Right ventricle myocardium inferior (tissue), 1 donor: ENCODE data around the gene SDK2. TPM values are rescaled to one million over a fixed set of nuclear protein-coding genes. Genes with fewer than 3 reads are reported as not detected.
A peak's percentile ranks its signal among the peaks of the same experiment; 100 is the strongest.

ENCODE experiments used
- ATAC-seq: fragments of 200-7000 bp; cut with Tn5 transposase; one replicate; pipeline ENCODE4 v1.9.1; 2020; ENCODE audit warnings: mild to moderate bottlenecking, moderate library complexity
- DNase-seq: peaks from one replicate; pipeline ENCODE4 v3.0.0; 2021; ENCODE audit errors: missing footprints
- intact Hi-C: fragments of 100-400 bp; cut with DNase I; formaldehyde crosslinking; loops from one replicate; pipeline ENCODE4 v1.11.0; 2022
- long read RNA-seq: library from polyadenylated mRNA; unstranded; transcript quantifications from one replicate; pipeline ENCODE4 v2.0.0, GENCODE V29; 2021
- total RNA-seq: library from RNA; stranded (reverse); fragmentation: NEBNext Ultra II Directional; extraction: Animal tissue kit (Norgen Biotek cat#: 25700); gene quantifications from one replicate; pipeline ENCODE4 v1.2.1, GENCODE V29; 2021
- donor health status: DM: no; HTN: yes; CAD: no; lungs with severe emphysema.

The SDK2 gene
- total RNA-seq, result 1.6 TPM
- long read RNA-seq, partial matches to known transcripts, result 1 of 1 reads
- long read RNA-seq, other reads (novel, unspliced or antisense), result 0 of 1 reads

DNA sequence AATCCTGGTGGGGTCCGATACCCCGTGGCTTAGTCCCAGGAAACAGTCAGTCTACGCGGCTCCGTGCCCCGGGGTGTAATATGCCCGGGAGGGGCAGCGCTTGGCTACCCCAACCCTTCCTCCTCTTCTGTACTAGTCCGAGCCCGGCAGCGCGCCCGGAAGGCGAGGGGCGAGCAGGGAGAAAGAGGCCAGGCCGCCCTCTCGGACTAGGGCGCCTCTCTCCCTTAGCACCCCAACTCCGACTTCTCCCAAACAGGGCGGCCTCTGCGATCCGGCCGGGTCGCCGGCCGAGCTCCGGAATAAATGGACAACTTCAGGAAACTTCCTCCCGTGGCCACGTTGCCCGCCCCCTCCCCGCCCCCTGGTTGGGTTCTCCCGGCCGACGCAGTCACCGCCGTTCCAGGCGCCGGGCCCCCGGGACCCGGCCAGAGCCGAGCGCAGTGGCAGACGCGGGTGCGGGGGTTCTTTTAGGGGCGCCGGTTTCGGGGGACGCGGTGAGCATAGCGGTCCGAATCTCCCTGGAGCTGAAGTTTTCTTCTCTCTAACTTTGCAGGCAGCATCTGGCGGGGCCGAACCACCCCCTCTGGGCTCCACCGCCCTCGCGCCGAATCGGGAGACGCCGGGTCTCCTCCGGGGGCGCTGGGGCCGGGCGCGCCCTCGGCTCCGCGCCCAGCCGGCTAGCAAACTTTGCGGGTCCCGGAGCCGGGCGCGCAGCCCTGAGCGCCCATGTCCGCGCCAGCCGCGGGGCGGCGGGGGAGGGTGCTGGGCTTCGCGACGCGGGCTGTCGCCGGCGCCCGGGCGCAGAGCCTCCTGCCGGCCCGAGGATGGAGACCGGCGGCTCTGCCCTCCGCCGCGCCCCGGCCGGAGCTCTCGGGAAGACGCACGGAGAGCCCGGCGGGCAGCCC, at the start of gene SDK2:
Gene SDK2, minus strand, starts transcription at position 301 of the 905 bp plus-strand sequence. CDS start 357 bp downstream, outside the sequence.
- intact Hi-C loops, result loop anchor here (5.0 kb wide), 2 partner anchors 68 to 212 kb away; no protein-coding TSS in a partner anchor
- ATAC-seq, result peak; percentile 27
- no peak for DNase-seq

DNA sequence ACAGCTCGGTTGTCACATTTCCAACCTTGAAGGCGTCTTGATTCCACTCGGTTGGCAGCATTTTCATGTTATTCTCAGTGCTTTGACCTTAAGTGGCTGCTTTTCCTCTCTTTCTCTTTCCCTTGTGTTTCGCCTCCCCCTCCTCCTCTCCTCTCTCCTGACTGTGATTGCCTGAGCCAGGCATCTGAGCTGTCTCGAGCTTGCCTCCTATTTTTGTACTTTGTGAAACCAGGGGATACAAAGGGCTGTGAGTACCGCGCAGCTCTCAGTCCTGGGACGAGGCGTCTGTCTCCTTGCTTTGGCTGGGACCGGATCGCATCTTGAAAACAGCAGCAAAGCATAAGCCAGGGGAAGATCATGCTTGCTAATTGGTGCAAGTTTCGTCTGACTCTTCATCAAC, 48.8 kb upstream of the SDK2 start:
- ATAC-seq, result no peak
- DNase-seq, result no peak
- intact Hi-C loops, result no loop called here

GRCh38 chr17:73691321-73691766, 47.1 kb upstream of the SDK2 start:
- DNase-seq (no peak), ATAC-seq (no peak)
- intact Hi-C loops, result no loop called here

DNA sequence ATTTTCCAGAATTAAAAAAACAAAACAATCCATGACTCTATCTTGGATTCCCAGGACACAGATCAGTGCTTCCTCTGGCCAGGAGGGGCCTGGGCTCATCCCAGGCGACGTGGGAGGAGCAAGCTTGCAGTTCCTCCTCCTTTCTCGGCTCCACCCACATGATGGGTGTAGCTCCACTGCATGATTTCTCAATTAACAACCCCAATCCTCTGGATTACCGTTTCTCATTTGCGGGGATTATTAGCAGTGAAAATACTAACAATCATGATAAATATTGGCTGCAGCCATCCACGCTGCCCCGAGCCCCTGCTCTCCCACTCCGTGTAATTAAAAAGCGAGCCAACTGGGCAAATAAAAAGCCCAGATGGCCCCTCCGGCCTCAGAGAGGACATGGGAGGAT, 46.4 kb upstream of the SDK2 start:
- no peak for ATAC-seq
- intact Hi-C loops, result no loop called here
- DNase-seq, result no peak

GRCh38 chr17:73689596-73690275, 45.5 kb upstream of the SDK2 start:
- intact Hi-C loops, result no loop called here
- DNase-seq (no peak), ATAC-seq (no peak)

- DNase-seq, result no peak
- intact Hi-C loops, result no loop called here
- ATAC-seq, result no peak
Observed at GRCh38 chr17:73686961-73687360, 42.7 kb upstream of the SDK2 start.

DNA sequence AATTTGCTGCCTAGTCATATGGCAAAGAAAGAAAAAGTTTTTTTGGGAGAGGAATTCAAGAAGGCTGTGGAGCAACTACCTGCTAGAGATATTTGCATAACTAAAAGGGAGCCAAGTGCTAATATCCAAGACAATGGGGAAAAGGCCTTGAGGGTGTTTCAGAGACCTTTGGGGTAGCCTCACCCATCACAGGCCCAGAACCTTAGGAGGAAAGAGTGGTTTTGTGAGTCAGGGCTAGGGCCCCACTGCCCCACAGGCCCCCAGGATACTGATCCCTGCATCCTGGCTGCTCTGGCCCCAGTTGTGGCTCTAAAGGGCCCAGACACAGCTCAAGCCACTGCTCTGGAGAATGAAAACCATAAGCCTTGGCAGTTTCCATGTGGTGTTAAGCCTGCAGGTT, 41.9 kb upstream of the SDK2 start:
- intact Hi-C loops, result no loop called here
- ATAC-seq (no peak), DNase-seq (no peak)

- DNase-seq (no peak), ATAC-seq (no peak)
- intact Hi-C loops, result no loop called here
Observed at GRCh38 chr17:73684183-73684582, 39.9 kb upstream of the SDK2 start.

- intact Hi-C loops, result no loop called here
- ATAC-seq (no peak), DNase-seq (no peak)
Observed at GRCh38 chr17:73683771-73684170, 39.5 kb upstream of the SDK2 start.

DNA sequence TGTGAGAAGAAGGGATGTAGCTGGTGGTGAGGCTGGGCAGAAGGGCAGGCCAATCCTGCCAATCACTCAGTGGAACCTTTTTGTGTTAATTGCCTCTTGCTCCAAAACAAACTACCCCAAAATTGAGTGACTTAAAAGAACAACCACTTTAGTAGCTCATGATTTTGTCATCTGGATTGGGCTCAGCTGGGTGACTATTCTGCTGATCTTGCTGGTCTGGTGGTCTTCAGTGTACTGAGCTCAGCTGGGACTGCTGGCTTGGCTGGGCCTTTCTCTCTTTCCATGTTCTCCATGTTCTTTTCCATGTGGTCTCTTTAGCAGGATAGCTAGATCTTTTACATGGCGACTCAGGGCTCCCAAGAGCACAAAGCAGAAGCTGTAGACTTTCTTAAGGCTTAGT, 37.7 kb upstream of the SDK2 start:
- DNase-seq (no peak), ATAC-seq (no peak)
- intact Hi-C loops, result no loop called here

DNA sequence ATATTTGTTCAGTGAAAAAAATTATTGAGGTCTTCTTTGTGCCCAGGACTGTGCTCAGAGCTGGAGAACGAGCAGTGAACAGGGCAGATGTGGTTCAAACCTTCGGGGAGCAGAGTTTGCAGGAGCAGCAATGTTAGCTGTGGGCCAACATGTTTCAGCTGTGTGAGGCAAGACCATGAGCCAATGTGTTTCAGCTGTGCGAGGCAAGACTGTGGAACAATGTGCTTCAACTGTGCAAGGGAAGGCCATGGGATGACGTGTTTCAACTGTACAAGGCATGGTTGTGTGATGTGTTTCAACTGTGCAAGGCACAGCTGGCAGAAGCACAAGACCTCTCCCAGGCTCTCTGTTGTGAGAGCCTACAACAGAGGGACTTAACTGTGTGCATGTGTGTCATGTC, 35.2 kb upstream of the SDK2 start:
- no peak for ATAC-seq
- intact Hi-C loops, result no loop called here
- DNase-seq, result no peak

GRCh38 chr17:73678999-73679398, 34.8 kb upstream of the SDK2 start:
- no peak for ATAC-seq
- DNase-seq, result no peak
- intact Hi-C loops, result no loop called here

DNA sequence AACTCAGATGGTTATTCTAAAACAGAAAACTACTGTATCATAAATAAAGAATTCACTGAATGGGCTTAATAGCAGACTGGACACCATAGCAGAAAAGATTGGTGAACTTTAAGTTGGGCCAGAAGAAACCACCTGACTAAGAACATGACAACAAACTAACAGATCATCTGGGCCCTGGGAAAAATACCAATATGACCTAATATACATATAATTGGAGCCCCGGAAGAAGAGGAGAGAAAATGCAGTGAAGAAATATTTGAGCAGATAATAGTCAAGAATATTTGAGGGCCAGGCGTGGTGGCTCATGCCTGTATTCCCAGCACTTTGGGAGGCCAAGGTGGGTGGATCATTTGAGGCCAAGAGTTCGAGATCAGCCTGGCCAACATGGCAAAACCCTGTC, 25.5 kb upstream of the SDK2 start:
- ATAC-seq (no peak), DNase-seq (no peak)
- intact Hi-C loops, result no loop called here

DNA sequence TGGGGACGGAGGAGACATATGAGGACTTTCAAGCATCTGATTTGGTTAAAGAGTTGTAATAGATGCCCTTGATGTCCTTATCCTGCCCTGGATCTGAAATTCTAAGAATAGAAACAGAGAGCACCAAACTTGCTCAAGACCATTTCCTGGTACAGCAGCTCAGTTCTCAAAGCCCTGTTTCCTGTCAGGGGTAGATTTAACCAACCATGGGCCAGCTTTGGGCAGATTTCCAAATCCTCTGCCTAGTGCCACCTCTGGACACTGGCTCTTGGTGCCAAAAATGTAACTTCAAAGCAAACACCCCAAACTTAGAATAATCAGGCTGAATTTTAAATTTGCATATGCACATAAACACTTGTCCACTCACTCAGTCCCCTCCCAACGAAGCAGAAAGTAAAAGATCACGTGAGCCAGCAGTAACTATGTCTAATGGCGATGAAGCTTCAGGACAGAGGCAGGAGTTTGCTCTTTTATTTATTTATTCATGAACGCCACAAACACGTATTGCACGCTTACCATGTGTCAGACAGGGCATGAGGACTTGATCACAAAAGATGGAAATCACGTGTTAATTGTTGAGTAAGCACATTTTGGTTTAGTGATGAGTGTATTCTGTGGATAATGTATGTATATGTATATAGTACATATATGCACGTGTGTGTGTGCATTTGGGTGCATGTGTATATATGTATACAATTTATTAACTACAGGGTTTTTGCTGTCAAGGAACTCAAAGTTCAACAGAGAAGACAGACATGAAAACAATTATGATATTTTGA, 23.1 kb upstream of the SDK2 start:
- no peak for DNase-seq
- intact Hi-C loops, result no loop called here

GRCh38 chr17:73663614-73664013, 19.4 kb upstream of the SDK2 start:
- intact Hi-C loops, result no loop called here
- no peak for DNase-seq
- ATAC-seq, result no peak

More for the DNA sequence above, 23.1 kb upstream of the SDK2 start:
- no peak for ATAC-seq

GRCh38 chr17:73660366-73660765, 16.1 kb upstream of the SDK2 start:
- ATAC-seq, result no peak
- no peak for DNase-seq
- intact Hi-C loops, result no loop called here

DNA sequence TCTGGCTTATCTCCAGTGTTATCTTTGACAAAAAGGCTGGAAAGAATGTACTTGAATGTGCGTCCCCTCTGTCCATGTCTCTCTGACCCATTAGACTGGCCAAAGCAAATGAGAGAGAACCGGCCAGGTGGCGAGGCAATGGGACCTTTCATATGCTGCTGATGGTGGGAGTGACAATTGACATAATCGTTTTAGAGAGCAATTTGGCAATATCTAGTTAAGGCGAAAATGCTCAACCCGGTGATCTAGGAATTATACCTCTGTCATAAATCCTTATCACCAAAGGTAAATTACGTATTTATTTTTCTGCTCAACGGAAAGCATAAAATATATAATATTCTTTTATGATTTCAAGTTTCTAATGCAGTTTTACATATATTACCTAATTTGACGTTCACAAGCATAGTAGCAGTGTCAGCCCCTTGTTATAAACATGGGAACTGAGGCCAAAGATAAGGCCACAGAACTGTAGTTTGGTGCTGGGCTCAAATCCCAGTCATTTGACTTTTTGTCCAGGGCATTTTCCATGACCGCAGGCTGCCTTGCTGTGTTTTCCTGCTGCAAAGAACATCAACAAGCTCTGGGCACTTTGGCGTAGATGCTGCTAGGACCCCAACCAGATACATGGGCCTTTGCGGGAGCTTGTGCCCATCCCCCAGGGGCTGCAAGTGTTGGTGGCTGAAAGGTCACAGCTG, 14.7 kb upstream of the SDK2 start:
- DNase-seq, result no peak
- no peak for ATAC-seq
- intact Hi-C loops, result loop anchor here (5.0 to 10.0 kb wide), 3 partner anchors 183 to 518 kb away; no protein-coding TSS in a partner anchor

DNA sequence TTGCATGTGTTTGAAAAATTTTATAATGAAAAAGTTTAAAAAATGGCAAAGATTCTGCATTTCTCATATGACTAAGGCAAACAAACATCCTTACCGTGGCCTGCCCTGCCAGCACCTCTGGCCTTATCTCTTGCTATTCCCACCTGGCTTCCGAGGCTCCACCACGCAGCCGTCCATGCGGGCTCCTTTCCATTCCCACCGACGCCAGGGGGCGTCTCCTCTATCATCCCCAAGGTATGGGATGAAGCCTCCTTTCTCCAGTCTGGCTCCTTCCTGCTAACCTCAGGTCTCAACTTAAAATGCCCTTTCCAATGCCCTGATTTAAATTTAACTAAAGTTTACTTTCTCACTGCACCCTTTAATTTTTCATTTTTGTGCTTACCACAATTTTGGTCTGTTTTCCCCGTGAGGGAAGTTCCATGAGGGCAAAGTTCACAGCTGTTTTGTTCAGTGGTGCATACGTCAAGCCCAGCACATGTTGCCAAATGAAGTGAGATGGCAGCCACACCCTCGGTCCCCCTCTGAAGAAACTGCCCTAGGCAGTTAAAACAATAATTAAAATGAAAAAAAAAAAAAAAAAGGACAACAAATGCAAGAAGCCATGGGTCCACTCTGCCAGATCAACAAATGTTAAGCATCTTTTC, 13.3 kb upstream of the SDK2 start:
- DNase-seq (peak; percentile 76), ATAC-seq (peak; percentile 57)
- intact Hi-C loops, result loop anchor here (5.0 to 10.0 kb wide), 3 partner anchors 185 to 520 kb away; no protein-coding TSS in a partner anchor
